NK-92 (cell line): Measurements from ENCODE around the gene TAAR9.

Source experiments
- DNase-seq: peaks from one replicate; lab custom pipeline; 2025; ENCODE audit not compliant: unreplicated experiment; lab: John Stamatoyannopoulos, UW

TAAR9 gene

DNA sequence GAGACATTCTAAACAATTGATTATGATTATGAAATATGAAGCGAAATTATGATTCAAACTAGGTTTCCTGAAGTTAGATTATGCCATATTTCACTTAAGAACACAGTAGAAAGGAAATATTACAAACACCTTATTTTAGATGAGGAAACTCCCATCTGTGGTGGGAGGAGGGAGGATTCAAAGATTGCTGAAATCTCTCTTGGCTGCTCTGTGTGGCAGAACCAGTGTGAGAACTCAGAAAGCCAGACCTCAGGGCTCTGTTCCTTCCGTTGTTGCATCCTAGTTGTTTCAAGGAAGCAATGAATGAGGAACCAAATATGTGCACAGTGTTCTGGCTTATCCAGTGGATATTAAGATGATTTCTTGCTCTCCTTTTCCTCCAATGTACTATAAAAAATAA, 49.3 kb downstream of the TAAR9 start:
- no peak for DNase-seq
